NCI-H2029 (cell line): ENCODE results near the gene SLC5A5.

Experiments used
- DNase-seq: peaks from one replicate; lab custom pipeline; 2025; lab: John Stamatoyannopoulos, UW

Gene SLC5A5

DNA sequence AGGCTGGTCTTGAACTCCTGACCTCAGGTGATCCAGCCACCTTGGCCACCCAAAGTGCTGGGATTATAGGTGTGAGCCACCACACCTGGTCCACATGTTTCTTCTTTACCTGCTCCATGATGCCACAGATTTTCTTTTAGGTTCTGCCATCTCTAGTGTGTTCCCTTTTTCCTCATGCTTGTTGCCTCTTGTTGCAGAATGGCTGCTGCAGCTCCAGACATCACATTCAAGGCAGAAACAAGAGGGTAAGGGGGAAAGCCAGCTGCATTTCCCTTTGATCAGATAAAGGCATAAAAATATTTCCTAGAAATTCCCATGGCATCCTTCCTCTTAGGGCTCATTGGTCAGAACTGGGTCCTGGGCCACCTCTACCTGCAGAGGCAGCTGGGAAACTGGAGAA, 48.8 kb downstream of the SLC5A5 start:
- no peak for DNase-seq

- no peak for DNase-seq
Measured at GRCh38 chr19:17922138-17922537, 50.4 kb downstream of the SLC5A5 start.

DNA sequence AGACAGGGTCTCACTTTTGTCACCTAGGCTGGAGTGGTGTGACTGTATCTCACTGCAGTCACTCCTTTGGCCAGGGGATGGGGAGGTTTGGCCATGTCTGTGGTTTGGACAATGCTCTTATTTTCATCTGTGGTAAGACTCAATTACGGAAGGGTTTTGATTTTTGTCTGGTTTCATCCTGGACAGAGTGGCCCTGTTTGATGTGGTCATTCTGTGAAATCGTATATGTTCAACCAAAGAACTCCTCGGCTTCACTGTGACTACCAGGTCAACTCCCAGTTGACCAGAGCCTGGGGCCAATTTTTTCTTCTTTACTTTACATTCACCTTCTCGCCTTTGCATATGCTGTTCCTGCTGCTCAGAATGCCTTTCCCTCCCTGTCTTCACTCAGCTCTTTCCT, 54.3 kb downstream of the SLC5A5 start:
- no peak for DNase-seq

DNA sequence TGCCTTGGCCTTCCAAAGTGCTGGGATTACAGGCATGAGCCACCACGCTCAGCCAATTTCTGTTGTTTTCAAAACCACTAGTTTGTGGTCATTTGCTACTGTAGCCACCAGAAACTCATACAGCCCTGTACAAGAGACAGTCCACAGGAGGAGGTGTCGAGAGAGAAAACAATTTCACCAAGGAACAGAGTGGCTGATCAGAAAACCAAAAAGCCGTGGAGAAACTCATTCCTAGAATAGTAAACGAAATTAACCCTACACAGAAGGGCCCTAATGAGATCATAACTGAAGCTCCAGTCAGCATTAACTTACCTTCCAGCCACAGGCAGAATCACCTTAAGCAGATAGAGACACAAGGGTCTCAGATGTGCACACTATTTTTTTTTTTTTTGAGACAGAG, 57.3 kb downstream of the SLC5A5 start:
- DNase-seq, result no peak

DNA sequence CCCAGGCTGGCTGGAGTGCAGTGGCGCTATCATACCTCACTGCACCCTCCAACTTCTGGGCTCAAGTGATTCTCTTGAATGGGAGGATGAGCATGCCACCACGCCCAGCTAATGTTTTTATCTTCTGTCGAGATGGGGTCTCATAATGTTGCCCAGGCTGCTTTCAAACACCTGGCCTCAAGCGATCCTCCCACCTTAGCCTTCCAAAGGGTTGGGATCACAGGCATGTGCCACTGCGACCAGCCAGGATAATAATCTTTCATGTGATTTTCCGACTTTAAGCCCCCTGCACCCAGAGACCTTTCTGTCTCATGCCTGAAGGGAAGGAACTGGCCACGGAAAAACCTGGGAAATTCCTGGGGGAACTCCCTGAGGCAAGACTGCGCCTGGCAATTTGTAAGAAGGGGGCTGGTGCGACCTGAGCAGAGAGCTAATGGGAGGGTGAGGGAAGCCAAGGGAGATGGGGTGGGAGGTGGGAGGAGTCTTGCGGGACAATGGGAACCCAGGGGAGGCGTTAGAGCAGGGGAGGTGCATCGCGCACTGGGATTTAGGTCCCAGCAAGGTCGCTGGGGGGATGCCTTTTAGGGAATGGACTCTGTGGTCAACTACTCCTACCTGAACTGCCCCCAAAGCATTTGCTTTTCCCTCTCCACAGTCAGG, 59.9 kb downstream of the SLC5A5 start:
- no peak for DNase-seq

GRCh38 chr19:17932485-17933338, 61.0 kb downstream of the SLC5A5 start, which contains the start of gene CCDC124:
TSS of gene CCDC124 (plus strand) at chr19:17933015. CDS start at chr19:17936421, 3,406 bp downstream.
- peak; percentile 86 for DNase-seq

DNA sequence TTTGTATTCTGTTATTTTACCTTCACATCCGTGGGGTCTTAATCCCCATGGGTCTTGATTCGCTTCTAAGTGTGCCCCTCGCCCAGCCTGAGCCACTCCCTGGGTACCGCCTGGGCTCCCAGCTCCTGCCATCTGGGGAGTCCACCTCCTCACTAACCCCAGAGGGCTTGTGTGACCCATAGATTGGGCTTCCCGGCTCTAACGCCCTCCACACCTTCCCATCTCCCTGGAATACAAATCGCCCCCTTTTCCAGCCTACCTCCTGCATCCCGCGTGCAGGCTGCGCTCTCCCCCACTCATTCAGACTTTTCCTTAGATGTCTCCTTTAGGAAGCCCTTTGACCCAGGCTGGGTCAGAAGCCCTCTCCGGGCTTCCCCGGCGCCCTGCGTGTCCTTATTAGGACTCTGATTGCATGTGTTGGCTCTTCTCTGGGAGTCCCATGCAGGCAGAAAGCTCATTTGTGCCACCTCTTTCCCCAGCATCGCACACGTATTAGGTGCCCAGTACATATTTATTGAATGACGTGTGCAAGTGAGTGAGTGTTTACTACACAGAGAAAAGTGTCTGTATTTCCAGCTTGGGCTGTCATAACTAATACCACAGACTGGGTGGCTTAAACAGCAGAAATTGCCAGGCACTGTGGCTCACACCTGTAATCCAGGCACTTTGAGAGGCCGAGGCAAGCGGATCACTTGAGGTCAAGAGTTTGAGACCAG, 61.8 kb downstream of the SLC5A5 start:
- peak; percentile 28 for DNase-seq

- DNase-seq, result no peak
Measured at GRCh38 chr19:17936379-17936778, 64.6 kb downstream of the SLC5A5 start.

DNA sequence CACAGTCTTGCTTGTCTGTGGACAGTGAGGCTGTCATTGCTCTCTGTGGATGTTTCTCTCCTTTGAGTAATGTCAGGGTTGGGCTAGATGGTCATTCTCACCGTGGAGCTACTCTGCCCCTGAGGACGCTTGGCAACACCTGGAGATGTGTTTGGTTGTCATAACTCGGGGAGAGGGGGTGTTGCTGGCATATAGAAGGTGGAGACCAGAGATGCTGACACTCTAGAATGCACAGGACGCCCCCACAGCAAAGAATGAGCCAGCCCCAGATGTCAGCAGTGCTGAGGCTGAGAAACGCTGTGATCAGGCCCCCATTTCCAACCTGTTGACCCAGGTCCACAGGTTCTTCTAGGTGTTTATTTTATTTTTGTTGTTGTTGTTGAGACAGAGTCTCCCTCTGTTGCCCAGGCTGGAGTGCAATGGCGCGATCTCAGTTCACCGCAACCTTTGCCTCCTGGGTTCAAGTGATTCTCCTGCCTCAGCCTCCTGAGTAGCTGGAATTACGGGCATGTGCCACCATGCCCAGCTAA, 65.7 kb downstream of the SLC5A5 start:
- DNase-seq, result no peak

GRCh38 chr19:17938092-17938845, 66.5 kb downstream of the SLC5A5 start:
- peak; percentile 34 for DNase-seq

DNA sequence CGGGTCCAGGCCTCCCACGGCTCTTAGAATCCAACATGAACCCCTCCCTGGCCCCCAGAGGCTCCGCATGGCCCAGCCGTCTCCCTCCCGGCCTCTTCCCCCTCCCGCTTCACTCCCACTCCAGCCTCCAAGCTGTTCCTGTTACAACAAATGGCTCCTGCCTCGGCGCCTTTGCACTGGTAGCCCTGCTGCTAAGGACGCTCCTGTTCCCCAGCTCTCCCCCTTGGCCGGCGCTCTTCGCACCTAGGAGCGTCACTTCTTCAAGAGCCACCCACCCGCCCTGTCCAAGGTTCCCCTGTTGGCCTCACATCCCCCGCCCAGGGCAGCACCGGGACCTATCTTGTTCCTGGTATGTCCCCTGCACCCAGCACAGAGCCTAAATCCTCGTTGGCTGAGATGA, 70.4 kb downstream of the SLC5A5 start:
- DNase-seq, result no peak

DNA sequence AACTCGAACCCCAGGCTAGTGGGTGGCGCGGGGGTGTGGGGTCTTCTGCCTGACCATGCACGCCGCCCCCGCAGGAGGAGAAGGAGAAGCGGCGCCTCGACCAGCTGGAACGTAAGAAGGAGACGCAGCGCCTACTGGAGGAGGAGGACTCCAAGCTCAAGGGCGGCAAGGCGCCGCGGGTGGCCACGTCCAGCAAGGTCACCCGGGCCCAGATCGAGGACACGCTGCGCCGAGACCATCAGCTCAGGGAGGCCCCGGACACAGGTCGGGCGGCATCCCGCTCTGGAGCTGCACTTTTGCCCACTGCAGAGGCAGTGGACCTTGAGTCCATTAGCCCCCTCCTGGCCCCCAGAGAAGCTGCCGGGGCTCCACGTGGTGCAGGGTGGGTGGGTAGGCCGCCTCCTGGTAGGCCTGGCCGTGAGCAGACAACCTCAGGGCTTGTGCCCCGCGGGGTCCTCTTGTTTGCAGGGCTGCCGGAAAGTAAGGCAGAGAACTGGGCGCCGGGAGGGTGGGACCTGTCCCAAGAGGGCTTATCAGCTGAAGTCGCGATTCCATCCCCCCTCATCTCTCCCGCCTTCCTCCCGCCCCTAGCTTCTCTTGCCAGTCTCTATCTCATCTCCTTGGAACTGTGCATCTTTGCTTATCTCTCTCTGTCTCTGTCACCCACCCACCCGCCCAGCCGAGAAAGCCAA, 71.0 kb downstream of the SLC5A5 start:
- no peak for DNase-seq

DNA sequence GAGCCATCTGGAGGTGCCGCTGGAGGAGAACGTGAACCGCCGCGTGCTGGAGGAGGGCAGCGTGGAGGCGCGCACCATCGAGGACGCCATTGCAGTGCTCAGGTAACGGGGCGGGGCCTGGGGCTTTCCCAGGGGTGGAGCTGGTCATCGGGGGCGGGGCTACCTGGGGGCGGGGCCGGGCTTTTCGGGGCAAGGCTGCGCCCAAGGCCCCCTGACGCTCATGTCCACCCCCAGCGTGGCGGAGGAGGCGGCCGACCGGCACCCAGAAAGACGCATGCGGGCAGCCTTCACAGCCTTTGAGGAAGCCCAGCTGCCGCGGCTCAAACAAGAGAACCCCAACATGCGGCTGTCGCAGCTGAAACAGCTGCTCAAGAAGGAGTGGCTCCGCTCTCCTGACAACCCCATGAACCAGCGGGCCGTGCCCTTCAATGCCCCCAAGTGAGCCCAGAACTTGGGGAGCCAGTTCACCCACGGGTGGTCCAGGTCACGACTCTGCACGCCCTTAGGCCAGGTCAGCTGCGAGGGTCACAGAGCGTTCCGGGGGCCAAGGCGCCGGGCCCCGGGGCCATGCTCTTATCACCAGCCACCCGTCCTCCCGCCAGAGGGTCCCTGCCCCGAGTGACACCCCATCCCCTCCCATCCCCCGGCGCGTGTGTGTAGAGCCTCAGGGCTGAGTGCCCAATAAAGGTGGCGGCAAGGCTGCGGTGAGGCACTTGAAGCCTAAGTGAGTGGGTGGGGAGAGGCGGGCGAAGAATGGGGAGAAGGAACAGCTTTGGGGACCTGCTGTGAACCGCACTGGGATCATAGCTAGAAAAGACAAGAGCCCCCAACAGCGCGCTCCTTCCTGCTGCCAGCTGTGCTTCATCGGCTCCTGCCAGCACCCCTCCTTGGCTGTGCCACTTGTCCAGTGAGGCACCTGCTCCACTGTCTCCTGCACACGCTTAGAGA, 71.8 kb downstream of the SLC5A5 start:
- no peak for DNase-seq

DNA sequence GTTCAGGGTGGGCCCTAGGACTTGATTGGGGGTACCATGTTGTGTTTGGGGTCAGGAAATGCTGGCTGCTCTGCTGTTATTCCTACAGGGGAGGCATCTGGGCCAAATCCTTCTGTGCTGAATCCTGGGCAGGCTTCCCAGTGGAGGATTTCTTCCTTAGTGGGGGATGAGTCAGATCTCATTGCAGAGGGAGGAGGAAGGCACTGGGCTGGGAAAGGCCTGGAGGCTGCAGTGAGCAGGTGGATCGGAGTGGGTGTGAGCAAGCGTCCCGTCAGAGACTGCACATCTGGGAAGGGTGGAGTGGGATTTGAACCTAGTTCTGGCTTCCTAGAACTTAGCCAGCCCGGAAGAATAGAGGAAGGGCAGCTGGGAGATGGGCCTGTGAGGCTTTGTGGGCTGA, 72.6 kb downstream of the SLC5A5 start:
- DNase-seq, result no peak
